Measurements from ENCODE around the gene FLOT1.

GRCh38 chr6:30769853-30770524 is 27.5 kb upstream of the FLOT1 start:
- TF ChIP-seq ZNF433 (tag by site-specific recombination; IDR thresholded peaks at IDR 0.05; ENCODE audit: low read depth) (no peak; the same call in 1 of the 2 replicates), ZNF791 (tag by site-specific recombination; IDR thresholded peaks at IDR 0.05) (no peak), ZFHX2 (tag by site-specific recombination; conservative IDR thresholded peaks at IDR 0.05) (no peak), CTCF (tag by site-specific recombination; IDR thresholded peaks at IDR 0.05) (no peak), ATF2 (tag by site-specific recombination; IDR thresholded peaks at IDR 0.05; ENCODE audit: low read depth) (no peak), ZBTB48 (tag by site-specific recombination; IDR thresholded peaks at IDR 0.05) (no peak), ZNF510 (tag by site-specific recombination; IDR thresholded peaks at IDR 0.05; ENCODE audit: insufficient replicate concordance) (no peak), ZNF404 (tag by site-specific recombination; IDR thresholded peaks at IDR 0.05) (no peak)
